Neural cell (in vitro differentiated cells): ENCODE measurements around the gene NSUN4. TPM values are rescaled to one million over a fixed set of nuclear protein-coding genes. Genes with fewer than 3 reads are reported as not detected.

ENCODE experiments used
- H2AFZ ChIP-seq: fragments of 200-600, 300-800 bp; sonication (generic), shearing (Covaris generic); 2 replicates; pipeline ENCODE4 v1.6.0; 2014; ENCODE audit warnings: low read depth, mild to moderate bottlenecking, antibody characterized with exemption, low read length, moderate library complexity
- H3F3A ChIP-seq: fragments of 200-600 bp; shearing (Covaris generic); 2 replicates; pipeline ENCODE4 v1.6.1; 2016; ENCODE audit warnings: mild to moderate bottlenecking, moderate library complexity, mixed read lengths, antibody characterized with exemption, low read length; ENCODE audit not compliant: insufficient read depth, poor library complexity, severe bottlenecking
- H3K27ac ChIP-seq: fragments of 200-600, 300-800 bp; sonication (generic), shearing (Covaris generic); 2 replicates; pipeline ENCODE4 v1.5.1; 2014; ENCODE audit warnings: mild to moderate bottlenecking, low read length, moderate library complexity
- H3K27me3 ChIP-seq: fragments of 300-800, 200-600 bp; sonication (generic), shearing (Covaris generic); 2 replicates; pipeline ENCODE4 v1.6.0; 2014; ENCODE audit warnings: mild to moderate bottlenecking, low read depth, low read length, moderate library complexity; ENCODE audit not compliant: insufficient read depth
- H3K36me3 ChIP-seq: fragments of 300-800, 200-600 bp; sonication (generic), shearing (Covaris generic); 2 replicates; pipeline ENCODE4 v1.5.1; 2014; ENCODE audit warnings: mild to moderate bottlenecking, antibody characterized with exemption, low read length, moderate library complexity; ENCODE audit not compliant: insufficient read depth
- H3K4me2 ChIP-seq: fragments of 300-800, 200-600 bp; sonication (generic), shearing (Covaris generic); 2 replicates; pipeline ENCODE4 v1.6.0; 2014; ENCODE audit warnings: mild to moderate bottlenecking, low read length
- H3K4me3 ChIP-seq: fragments of 300-800, 200-600 bp; sonication (generic), shearing (Covaris generic); 2 replicates; pipeline ENCODE4 v1.5.1; 2014; ENCODE audit warnings: mild to moderate bottlenecking, low read length, moderate library complexity
- H3K79me2 ChIP-seq: fragments of 200-600 bp; shearing (Covaris generic); replicated peaks from 2 replicates; pipeline ENCODE4 v1.6.0; 2014; ENCODE audit warnings: mild to moderate bottlenecking, low read length, moderate library complexity; ENCODE audit not compliant: insufficient read depth
- H3K9ac ChIP-seq: fragments of 300-800, 200-600 bp; sonication (generic), shearing (Covaris generic); 2 replicates; pipeline ENCODE4 v1.6.1; 2016; ENCODE audit warnings: mild to moderate bottlenecking, low read length, mixed read lengths
- H3K9me2 ChIP-seq: fragments of 200-600 bp; shearing (Covaris generic); 2 replicates; pipeline ENCODE4 v1.6.1; 2016; ENCODE audit warnings: mild to moderate bottlenecking, low read length, mixed read lengths; ENCODE audit not compliant: insufficient read depth
- H3K9me3 ChIP-seq: fragments of 200-600, 300-800 bp; sonication (generic), shearing (Covaris generic); 2 replicates; pipeline ENCODE4 v1.6.1; 2016; ENCODE audit warnings: mild to moderate bottlenecking, mixed run types, low read length, moderate library complexity, mixed read lengths
- H4K20me1 ChIP-seq: fragments of 200-600 bp; shearing (Covaris generic); 2 replicates; pipeline ENCODE4 v1.6.1; 2016; ENCODE audit warnings: mild to moderate bottlenecking, mixed run types; ENCODE audit not compliant: insufficient read depth
- EP300 ChIP-seq: fragments of 450-650 bp; conservative IDR thresholded peaks from 2 replicates; pipeline ENCODE4 v1.6.1; 2014; ENCODE audit warnings: antibody characterized with exemption, mild to moderate bottlenecking, moderate library complexity; ENCODE audit not compliant: poor library complexity, severe bottlenecking
- EZH2 ChIP-seq: fragments of 200-600, 300-800 bp; shearing (Covaris generic), sonication (generic); IDR thresholded peaks from 2 replicates; pipeline ENCODE4 v1.6.1; 2014; ENCODE audit warnings: antibody characterized with exemption, low read length, borderline replicate concordance, mild to moderate bottlenecking; ENCODE audit not compliant: insufficient read depth, poor library complexity, severe bottlenecking
- MXI1 ChIP-seq: fragments of 450-650 bp; conservative IDR thresholded peaks from 2 replicates; pipeline ENCODE4 v1.6.1; 2014; ENCODE audit warnings: antibody characterized with exemption, mild to moderate bottlenecking; ENCODE audit not compliant: poor library complexity, severe bottlenecking
- POLR2AphosphoS5 ChIP-seq: IDR thresholded peaks from 2 replicates; pipeline ENCODE4 v1.6.1; 2012
- RAD21 ChIP-seq: fragments of 450-650 bp; conservative IDR thresholded peaks from 2 replicates; pipeline ENCODE4 v1.6.1; 2014; ENCODE audit warnings: antibody characterized with exemption, mild to moderate bottlenecking, moderate library complexity
- SMC3 ChIP-seq: fragments of 450-650 bp; conservative IDR thresholded peaks from 2 replicates; pipeline ENCODE4 v1.6.1; 2014; ENCODE audit warnings: antibody characterized with exemption, mild to moderate bottlenecking, moderate library complexity; ENCODE audit not compliant: poor library complexity
- TAF1 ChIP-seq: IDR thresholded peaks from 2 replicates; pipeline ENCODE4 v1.6.1; 2012; ENCODE audit warnings: low read depth
- polyA plus RNA-seq: library from polyadenylated mRNA; depleted of rRNA; stranded (reverse); fragments of >200 nt; gene quantifications from 2 replicates; pipeline ENCODE4 v1.2.3, GENCODE V29; 2014
- TF ChIP-seq, protein P1 (sequence below): IDR thresholded peaks from 2 replicates; pipeline ENCODE4 v1.6.1; 2012; ENCODE audit warnings: borderline replicate concordance
- TF ChIP-seq, protein P2 (sequence below): fragments of 450-650 bp; IDR thresholded peaks from 2 replicates; pipeline ENCODE4 v1.5.1; 2014; ENCODE audit warnings: antibody characterized with exemption, mild to moderate bottlenecking, moderate library complexity; ENCODE audit not compliant: poor library complexity, severe bottlenecking

NSUN4 gene
- polyA plus RNA-seq, 1 donor from 2014 or later = 8.7 TPM

DNA sequence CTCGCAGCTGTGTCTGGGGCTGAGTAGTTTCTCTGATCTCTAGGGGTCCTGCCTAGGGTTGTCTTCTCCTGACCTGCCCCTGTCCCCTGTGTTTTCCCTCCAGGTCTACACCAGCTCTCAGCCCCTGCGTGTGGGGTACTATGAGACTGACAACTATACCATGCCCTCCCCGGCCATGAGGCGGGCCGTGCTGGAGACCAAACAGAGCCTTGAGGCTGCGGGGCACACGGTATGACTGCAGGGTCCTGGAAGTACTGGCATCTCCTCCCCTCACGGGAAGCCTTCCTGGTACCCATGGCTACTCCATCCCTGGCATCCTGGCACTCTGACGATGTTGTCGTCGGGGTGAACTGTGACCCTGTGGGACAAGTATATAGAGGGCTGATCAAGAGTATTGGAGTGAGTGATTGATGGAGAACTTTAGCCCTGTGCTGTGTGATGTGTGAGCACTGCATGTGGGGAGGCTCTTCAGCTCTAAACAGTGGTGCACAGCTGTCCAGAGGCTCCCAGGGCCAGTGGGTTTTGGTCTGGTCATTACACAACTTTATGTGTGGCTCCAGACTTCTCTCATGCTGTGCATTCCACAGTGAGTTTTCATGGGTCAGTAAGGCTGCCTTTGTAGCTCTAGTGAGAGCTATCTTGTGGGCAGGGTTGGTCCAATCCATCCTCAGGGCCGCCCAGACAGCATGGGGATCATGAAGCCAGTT is 67.9 kb downstream of the NSUN4 start:
- no peaks in the 10 kb centered on the region for H3K9me2 ChIP-seq
- H3K9me3 ChIP-seq = no peaks in the 10 kb centered on the region
- no peak overlapping the region for H3K4me2 ChIP-seq
- TF ChIP-seq, protein P1, sequence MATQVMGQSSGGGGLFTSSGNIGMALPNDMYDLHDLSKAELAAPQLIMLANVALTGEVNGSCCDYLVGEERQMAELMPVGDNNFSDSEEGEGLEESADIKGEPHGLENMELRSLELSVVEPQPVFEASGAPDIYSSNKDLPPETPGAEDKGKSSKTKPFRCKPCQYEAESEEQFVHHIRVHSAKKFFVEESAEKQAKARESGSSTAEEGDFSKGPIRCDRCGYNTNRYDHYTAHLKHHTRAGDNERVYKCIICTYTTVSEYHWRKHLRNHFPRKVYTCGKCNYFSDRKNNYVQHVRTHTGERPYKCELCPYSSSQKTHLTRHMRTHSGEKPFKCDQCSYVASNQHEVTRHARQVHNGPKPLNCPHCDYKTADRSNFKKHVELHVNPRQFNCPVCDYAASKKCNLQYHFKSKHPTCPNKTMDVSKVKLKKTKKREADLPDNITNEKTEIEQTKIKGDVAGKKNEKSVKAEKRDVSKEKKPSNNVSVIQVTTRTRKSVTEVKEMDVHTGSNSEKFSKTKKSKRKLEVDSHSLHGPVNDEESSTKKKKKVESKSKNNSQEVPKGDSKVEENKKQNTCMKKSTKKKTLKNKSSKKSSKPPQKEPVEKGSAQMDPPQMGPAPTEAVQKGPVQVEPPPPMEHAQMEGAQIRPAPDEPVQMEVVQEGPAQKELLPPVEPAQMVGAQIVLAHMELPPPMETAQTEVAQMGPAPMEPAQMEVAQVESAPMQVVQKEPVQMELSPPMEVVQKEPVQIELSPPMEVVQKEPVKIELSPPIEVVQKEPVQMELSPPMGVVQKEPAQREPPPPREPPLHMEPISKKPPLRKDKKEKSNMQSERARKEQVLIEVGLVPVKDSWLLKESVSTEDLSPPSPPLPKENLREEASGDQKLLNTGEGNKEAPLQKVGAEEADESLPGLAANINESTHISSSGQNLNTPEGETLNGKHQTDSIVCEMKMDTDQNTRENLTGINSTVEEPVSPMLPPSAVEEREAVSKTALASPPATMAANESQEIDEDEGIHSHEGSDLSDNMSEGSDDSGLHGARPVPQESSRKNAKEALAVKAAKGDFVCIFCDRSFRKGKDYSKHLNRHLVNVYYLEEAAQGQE = no peak
- no peak for TF ChIP-seq POLR2AphosphoS5
- TF ChIP-seq, protein P2, sequence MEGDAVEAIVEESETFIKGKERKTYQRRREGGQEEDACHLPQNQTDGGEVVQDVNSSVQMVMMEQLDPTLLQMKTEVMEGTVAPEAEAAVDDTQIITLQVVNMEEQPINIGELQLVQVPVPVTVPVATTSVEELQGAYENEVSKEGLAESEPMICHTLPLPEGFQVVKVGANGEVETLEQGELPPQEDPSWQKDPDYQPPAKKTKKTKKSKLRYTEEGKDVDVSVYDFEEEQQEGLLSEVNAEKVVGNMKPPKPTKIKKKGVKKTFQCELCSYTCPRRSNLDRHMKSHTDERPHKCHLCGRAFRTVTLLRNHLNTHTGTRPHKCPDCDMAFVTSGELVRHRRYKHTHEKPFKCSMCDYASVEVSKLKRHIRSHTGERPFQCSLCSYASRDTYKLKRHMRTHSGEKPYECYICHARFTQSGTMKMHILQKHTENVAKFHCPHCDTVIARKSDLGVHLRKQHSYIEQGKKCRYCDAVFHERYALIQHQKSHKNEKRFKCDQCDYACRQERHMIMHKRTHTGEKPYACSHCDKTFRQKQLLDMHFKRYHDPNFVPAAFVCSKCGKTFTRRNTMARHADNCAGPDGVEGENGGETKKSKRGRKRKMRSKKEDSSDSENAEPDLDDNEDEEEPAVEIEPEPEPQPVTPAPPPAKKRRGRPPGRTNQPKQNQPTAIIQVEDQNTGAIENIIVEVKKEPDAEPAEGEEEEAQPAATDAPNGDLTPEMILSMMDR = no peak
- TF ChIP-seq RAD21 = no peak
- TF ChIP-seq TAF1 = no peak
- no peak for TF ChIP-seq SMC3
- no peak for TF ChIP-seq EP300
- TF ChIP-seq MXI1 = no peak
- no peak for TF ChIP-seq EZH2
- no peaks in the 10 kb centered on the region for H3F3A ChIP-seq
- no peak overlapping the region for H2AFZ ChIP-seq
- H3K27ac ChIP-seq = no peak overlapping the region
- H4K20me1 ChIP-seq = no peaks in the 10 kb centered on the region
- no peaks in the 10 kb centered on the region for H3K27me3 ChIP-seq
- no peaks in the 10 kb centered on the region for H3K79me2 ChIP-seq
- H3K9ac ChIP-seq = no peak overlapping the region
- H3K36me3 ChIP-seq = peaks cover under 1% of the 10 kb centered on the region
- no peak overlapping the region for H3K4me3 ChIP-seq

DNA sequence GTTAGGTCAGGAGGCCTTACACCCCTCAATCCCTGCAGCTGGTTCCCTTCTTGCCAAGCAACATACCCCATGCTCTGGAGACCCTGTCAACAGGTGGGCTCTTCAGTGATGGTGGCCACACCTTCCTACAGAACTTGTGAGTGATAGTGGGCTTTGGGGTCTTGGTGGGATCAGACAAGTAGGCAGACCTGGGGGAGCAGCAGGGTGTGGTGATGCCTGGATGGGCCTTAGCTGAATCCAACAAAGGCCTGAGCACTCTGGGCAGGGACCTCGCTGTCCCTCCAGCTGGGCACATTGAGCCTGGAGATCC is 68.4 kb downstream of the NSUN4 start:
- H3K4me3 ChIP-seq = no peak overlapping the region
- no peak overlapping the region for H3K9ac ChIP-seq
- no peak overlapping the region for H2AFZ ChIP-seq
- H3K36me3 ChIP-seq = peaks cover 6% of the 10 kb centered on the region
- H3F3A ChIP-seq = no peaks in the 10 kb centered on the region
- H4K20me1 ChIP-seq = no peaks in the 10 kb centered on the region
- H3K9me2 ChIP-seq = no peaks in the 10 kb centered on the region
- H3K27me3 ChIP-seq = no peaks in the 10 kb centered on the region
- TF ChIP-seq RAD21 (no peak), MXI1 (no peak), POLR2AphosphoS5 (no peak), EP300 (no peak), TAF1 (no peak)
- no peaks in the 10 kb centered on the region for H3K79me2 ChIP-seq
- H3K4me2 ChIP-seq = no peak overlapping the region
- H3K9me3 ChIP-seq = no peaks in the 10 kb centered on the region
- H3K27ac ChIP-seq = no peak overlapping the region
